Spleen (tissue), 11 donors: ENCODE measurements around the gene BPGM. TPM values are rescaled to one million over a fixed set of nuclear protein-coding genes. Genes with fewer than 3 reads are reported as not detected.

Source experiments
- DNase-seq: peaks from one replicate; pipeline ENCODE4 v3.0.0-alpha.2; 2020
- H3K27ac ChIP-seq, 8 donors: fragments of 200-600 bp; sonication (generic) in 7 of 8; 1 replicate in 4 of 8; 2 replicates in 4 of 8; pipeline versions ENCODE4 v1.5.0 to v1.8.0; 2016 to 2021; ENCODE audit warnings: inconsistent platforms in 4 of 8, mild to moderate bottlenecking in 4 of 8, moderate library complexity in 1 of 8
- H3K27me3 ChIP-seq, 7 donors: fragments of 200-600 bp; sonication (generic) in 6 of 7; replicated peaks in 1 of 7; 1 replicate in 4 of 7; 2 replicates in 3 of 7; pipeline versions ENCODE4 v1.5.0 to v1.8.0; 2016 to 2021; ENCODE audit warnings: inconsistent platforms in 3 of 7, mild to moderate bottlenecking in 1 of 7
- H3K36me3 ChIP-seq, 6 donors: fragments of 200-600 bp; sonication (generic) in 5 of 6; 1 replicate in 4 of 6; 2 replicates in 2 of 6; pipeline versions ENCODE4 v1.5.0 to v1.8.0; 2016 to 2021; ENCODE audit warnings: inconsistent platforms in 2 of 6
- H3K4me1 ChIP-seq, 6 donors: fragments of 200-600 bp; sonication (generic) in 5 of 6; 1 replicate in 3 of 6; 2 replicates in 3 of 6; pipeline versions ENCODE4 v1.5.0 to v1.8.0; 2016 to 2021; ENCODE audit warnings: inconsistent platforms in 3 of 6
- H3K4me3 ChIP-seq, 8 donors: fragments of 200-600 bp; sonication (generic) in 7 of 8; 1 replicate in 4 of 8; 2 replicates in 4 of 8; pipeline versions ENCODE4 v1.5.0 to v1.8.0; 2016 to 2021; ENCODE audit warnings: inconsistent platforms in 4 of 8, mild to moderate bottlenecking in 4 of 8, moderate library complexity in 2 of 8
- H3K9me3 ChIP-seq, 8 donors: fragments of 200-600 bp; sonication (generic) in 7 of 8; 1 replicate in 4 of 8; 2 replicates in 4 of 8; pipeline versions ENCODE4 v1.5.0 to v1.8.0; 2016 to 2021; ENCODE audit warnings: inconsistent platforms in 4 of 8
- POLR2A ChIP-seq, 3 donors: fragments of 450-650 bp; IDR thresholded peaks; one replicate each; pipeline ENCODE4 v1.5.1; 2017; ENCODE audit warnings: antibody characterized with exemption in 3 of 3, mild to moderate bottlenecking in 1 of 3
- POLR2AphosphoS5 ChIP-seq, 3 donors: sonication (generic); formaldehyde crosslinking; IDR thresholded peaks; one replicate each; pipeline ENCODE4 v1.5.1; 2017; ENCODE audit warnings: antibody characterized with exemption in 3 of 3
- WGBS, 5 donors: extraction: QIAGEN DNeasy Blood & Tissue Kit in 3 of 5; methylation state at CpG; one replicate each; pipeline versions ENCODE4 v1.1.5 to v1.1.7; 2013 to 2018; 5-methylcytosine and 5-hydroxymethylcytosine counted together
- intact Hi-C: fragments of 100-400 bp; cut with DNase I; formaldehyde crosslinking; loops from one replicate; pipeline ENCODE4 v1.15.0; 2023; ENCODE audit warnings: low total_unique reads
- polyA plus RNA-seq, 3 donors: library from polyadenylated mRNA; stranded (reverse); fragments of 200-250 nt; gene quantifications; one replicate each; pipeline ENCODE4 v1.2.1, GENCODE V29; 2013
- total RNA-seq, 7 donors: library from RNA; depleted of rRNA in 3 of 7; stranded (reverse); fragments of >200 nt in 3 of 7; fragmentation: NEBNext Ultra II Directional in 4 of 7; extraction: Animal tissue kit (Norgen Biotek cat#: 25700) in 4 of 7; gene quantifications; one replicate each; pipeline versions ENCODE4 v1.1.0 to v1.2.1, GENCODE V29; 2016 to 2021
- TF ChIP-seq, protein P1 (sequence below), 11 experiments: fragments of 200-600 bp in 7 of 11; fragments of 450-650 bp in 4 of 11; sonication (generic) in 4 of 11; IDR thresholded peaks in 8 of 11; conservative IDR thresholded peaks in 3 of 11; 1 replicate in 7 of 11; 2 replicates in 4 of 11; pipeline versions ENCODE4 v1.4.0 to v1.8.0; 2016 to 2021; ENCODE audit warnings: antibody characterized with exemption in 11 of 11, inconsistent platforms in 4 of 11, mild to moderate bottlenecking in 1 of 11
- donor health status: healthy with polysubstance abuse.
- donor health status: DM: no; HTN: no; CAD: no; lungs with moderate emphysema.
- donor health status: DM: no; HTN: no; CAD: no.
- donor health status: Bipolar disorder and iron deficiency.
- donor health status: healthy.
- donor health status: DM: no; HTN: no; CAD: no.
- donor health status: DM: yes; HTN: yes; CAD: no.

BPGM gene
- total and polyA plus RNA-seq, 10 donors: 10.6 to 64.4 (median 14.4) TPM

DNA sequence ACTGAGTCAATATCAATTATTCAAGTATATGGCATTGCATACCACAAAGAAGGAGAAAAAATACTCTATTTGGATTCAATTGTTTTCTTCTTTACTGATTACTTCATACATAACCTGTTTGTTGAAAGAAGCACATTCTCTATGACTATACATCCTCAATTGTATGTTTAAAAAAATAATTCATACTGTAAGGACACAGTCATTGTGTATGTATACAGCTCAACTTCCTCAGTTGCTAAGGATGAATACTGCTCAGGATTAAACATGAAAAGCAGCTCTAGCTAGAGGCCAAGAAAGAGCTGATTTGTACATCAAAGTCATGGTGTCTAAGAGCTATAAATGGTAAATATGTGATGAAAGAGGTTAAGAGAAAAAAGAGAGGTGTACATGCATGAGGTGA is 15.8 kb upstream of the BPGM start:
- intact Hi-C loops: loop anchor here (10.0 kb wide), 1 partner anchor 314 kb away; no protein-coding TSS in a partner anchor
- TF ChIP-seq POLR2AphosphoS5 (IDR thresholded peaks at IDR 0.05) (no peak), POLR2A (IDR thresholded peaks at IDR 0.05) (no peak)
- TF ChIP-seq, protein P1, sequence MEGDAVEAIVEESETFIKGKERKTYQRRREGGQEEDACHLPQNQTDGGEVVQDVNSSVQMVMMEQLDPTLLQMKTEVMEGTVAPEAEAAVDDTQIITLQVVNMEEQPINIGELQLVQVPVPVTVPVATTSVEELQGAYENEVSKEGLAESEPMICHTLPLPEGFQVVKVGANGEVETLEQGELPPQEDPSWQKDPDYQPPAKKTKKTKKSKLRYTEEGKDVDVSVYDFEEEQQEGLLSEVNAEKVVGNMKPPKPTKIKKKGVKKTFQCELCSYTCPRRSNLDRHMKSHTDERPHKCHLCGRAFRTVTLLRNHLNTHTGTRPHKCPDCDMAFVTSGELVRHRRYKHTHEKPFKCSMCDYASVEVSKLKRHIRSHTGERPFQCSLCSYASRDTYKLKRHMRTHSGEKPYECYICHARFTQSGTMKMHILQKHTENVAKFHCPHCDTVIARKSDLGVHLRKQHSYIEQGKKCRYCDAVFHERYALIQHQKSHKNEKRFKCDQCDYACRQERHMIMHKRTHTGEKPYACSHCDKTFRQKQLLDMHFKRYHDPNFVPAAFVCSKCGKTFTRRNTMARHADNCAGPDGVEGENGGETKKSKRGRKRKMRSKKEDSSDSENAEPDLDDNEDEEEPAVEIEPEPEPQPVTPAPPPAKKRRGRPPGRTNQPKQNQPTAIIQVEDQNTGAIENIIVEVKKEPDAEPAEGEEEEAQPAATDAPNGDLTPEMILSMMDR (IDR thresholded peaks at IDR 0.05 in 8 of 11, conservative IDR thresholded peaks at IDR 0.05 in 3 of 11): no peak
- H3K4me3 ChIP-seq: no peak overlapping the region
- peaks cover 0 to 6% (median 0%) of the 10 kb centered on the region in 7 donors for H3K27me3 ChIP-seq
- H3K27ac ChIP-seq: no peak overlapping the region
- no peaks in the 10 kb centered on the region for H3K36me3 ChIP-seq
- H3K9me3 ChIP-seq: no peaks in the 10 kb centered on the region
- DNase-seq: no peak
- peaks cover 0 to 19% (median 6%) of the 10 kb centered on the region in 6 donors for H3K4me1 ChIP-seq

DNA sequence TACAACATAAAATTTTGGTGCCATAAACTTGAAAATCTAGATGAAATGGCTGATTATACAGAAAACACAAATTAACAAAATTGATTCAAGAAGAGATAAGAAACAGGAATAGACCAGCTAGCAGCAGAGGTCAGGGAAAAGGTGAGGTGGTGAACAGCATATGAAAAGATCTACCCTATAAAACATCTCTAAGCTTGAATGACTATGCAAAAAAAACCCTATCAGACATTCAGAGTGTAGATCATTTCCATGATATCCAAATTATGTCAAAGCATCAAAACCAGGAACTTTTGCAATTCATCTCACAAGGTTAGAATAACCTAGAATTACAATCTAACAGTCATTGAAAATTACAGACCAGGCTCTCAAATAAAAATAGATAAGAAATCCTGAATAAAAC is 14.6 kb upstream of the BPGM start:
- Histone ChIP-seq H3K9me3 (no peaks in the 10 kb centered on the region), H3K27me3 (peaks cover 0 to 6% (median 0%) of the 10 kb centered on the region in 7 donors), H3K4me3 (no peak overlapping the region), H3K4me1 (peaks cover 0 to 29% (median 11%) of the 10 kb centered on the region in 6 donors), H3K27ac (no peak overlapping the region), H3K36me3 (no peaks in the 10 kb centered on the region)
- intact Hi-C loops: loop anchor here (10.0 kb wide), 1 partner anchor 313 kb away; no protein-coding TSS in a partner anchor
- no peak for TF ChIP-seq POLR2A (IDR thresholded peaks at IDR 0.05)
- no peak for DNase-seq

DNA sequence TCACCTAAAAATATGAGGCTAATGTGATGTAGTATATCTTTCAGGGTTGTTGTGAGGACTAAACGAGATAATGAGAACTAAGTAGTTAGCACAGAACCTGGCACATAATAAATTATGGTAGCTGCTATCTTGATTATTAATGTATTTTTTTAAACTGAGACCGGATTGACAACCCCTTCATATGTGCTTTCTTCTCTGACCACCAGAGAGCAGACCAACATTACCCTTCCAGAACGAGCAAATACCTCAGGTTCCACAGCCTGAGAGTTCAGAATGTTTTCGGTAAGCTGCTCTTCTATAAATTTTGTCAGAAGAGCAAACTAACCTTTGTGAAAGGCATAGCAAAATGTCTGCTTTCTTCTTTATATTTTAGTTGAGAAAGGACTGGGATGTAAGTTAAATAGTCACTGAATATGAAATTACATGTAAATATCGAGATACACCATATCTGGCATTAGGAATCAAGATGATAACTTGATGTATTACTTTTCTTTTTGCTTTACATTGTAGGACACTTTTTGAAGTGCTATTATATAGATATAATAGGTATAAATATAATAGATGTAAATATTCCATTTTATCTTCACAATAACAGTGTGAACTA is 13.6 kb upstream of the BPGM start:
- DNase-seq: no peak
- peaks cover 0 to 29% (median 11%) of the 10 kb centered on the region in 6 donors for H3K4me1 ChIP-seq
- 36 to 41% (median 39%) methylated on average over 5 of the region's 5 CpGs for WGBS, 5 donors
- intact Hi-C loops: loop anchor here (10.0 kb wide), 1 partner anchor 312 kb away; no protein-coding TSS in a partner anchor
- H3K9me3 ChIP-seq: no peaks in the 10 kb centered on the region
- H3K4me3 ChIP-seq: no peak overlapping the region
- H3K27ac ChIP-seq: no peak overlapping the region
- no peaks in the 10 kb centered on the region for H3K36me3 ChIP-seq
- H3K27me3 ChIP-seq: peaks cover 0 to 6% (median 0%) of the 10 kb centered on the region in 7 donors
- TF ChIP-seq, protein P1 (IDR thresholded peaks at IDR 0.05 in 8 of 11, conservative IDR thresholded peaks at IDR 0.05 in 3 of 11): peak; percentile 44 to 72 (median 61)
- no peak for TF ChIP-seq POLR2A (IDR thresholded peaks at IDR 0.05)

DNA sequence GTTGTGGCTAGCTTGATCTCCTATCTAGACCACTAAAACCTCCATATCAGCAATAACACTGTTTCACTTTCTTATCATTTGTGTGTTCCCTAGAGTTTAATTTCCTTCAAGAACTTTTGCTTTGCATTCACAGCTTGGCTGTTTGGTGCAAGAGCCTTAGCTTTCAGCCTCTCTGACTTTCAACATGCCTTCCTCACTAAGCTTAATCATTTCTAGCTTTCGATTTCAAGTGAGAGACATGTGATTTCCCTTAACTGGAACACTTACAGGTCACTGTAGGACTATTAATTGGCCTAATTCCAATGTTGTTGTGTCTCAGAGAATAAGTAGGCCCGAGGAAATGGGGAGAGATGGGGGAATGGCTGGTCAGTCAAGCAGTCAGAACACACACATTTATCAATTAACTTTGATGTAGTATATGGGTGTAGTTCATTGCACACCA is 10.6 kb upstream of the BPGM start:
- intact Hi-C loops: loop anchor here (10.0 kb wide), 1 partner anchor 309 kb away; no protein-coding TSS in a partner anchor
- no peak overlapping the region for H3K4me3 ChIP-seq
- H3K9me3 ChIP-seq: no peaks in the 10 kb centered on the region
- H3K36me3 ChIP-seq: no peaks in the 10 kb centered on the region
- WGBS, 5 donors: 14 to 35% (median 19%) methylated on average over 2 of the region's 2 CpGs
- H3K27ac ChIP-seq: peak overlapping the region; percentile 2 to 76 (median 63)
- no peaks in the 10 kb centered on the region for H3K27me3 ChIP-seq
- TF ChIP-seq, protein P1 (IDR thresholded peaks at IDR 0.05 in 8 of 11, conservative IDR thresholded peaks at IDR 0.05 in 3 of 11): no peak
- TF ChIP-seq POLR2A (IDR thresholded peaks at IDR 0.05) (no peak), POLR2AphosphoS5 (IDR thresholded peaks at IDR 0.05) (no peak)
- peaks cover 0 to 29% (median 11%) of the 10 kb centered on the region in 6 donors for H3K4me1 ChIP-seq
- no peak for DNase-seq
